Testis (tissue), 2 donors: ENCODE measurements around the gene OXER1.

Experiments
- CTCF ChIP-seq, 3 experiments: fragments of 450-650 bp in 2 of 3; fragments of 200-600 bp in 1 of 3; sonication (generic) in 1 of 3; IDR thresholded peaks; one replicate each; pipeline ENCODE4 v1.5.1; 2016 to 2019; ENCODE audit warnings: antibody characterized with exemption in 3 of 3, mild to moderate bottlenecking in 2 of 3, moderate library complexity in 1 of 3
- POLR2A ChIP-seq: fragments of 450-650 bp; IDR thresholded peaks from one replicate; pipeline ENCODE4 v1.6.1; 2017; ENCODE audit warnings: antibody characterized with exemption, mild to moderate bottlenecking, moderate library complexity

- TF ChIP-seq CTCF (IDR thresholded peaks at IDR 0.05) (no peak), POLR2A (no peak)
These were observed 22.8 kb upstream of the OXER1 start for GRCh38 chr2:42786561-42787345.
